Bone marrow (tissue), 2 donors: ENCODE data around the gene MXRA7.
A peak's percentile ranks its signal among the peaks of the same experiment; 100 is the strongest.

ENCODE experiments used
- DNase-seq, 2 donors: peaks; one replicate each; lab custom pipeline; 2025; lab: John Stamatoyannopoulos, UW

The MXRA7 gene

GRCh38 chr17:76677406-76677805 is 33.4 kb downstream of the MXRA7 start:
- DNase-seq = no peak

DNA sequence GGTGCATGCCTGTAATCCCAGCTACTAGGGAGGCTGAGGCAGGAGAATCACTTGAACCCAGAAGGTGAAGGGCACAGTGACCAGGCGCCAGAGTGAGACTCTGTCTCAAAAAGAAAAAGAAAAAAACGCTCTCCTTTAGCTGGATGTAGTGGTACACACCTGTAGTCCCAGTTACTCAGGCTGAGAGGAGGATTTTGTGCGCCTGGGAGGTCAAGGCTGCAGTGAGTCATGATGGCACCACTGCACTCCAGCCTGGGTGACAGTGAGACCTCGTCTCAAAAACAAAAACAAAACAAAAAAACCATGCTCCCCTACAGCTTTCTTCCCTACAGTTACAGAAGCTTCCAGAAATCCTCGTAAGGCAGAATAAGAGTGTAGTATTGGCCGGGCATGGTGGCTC is 34.1 kb downstream of the MXRA7 start:
- no peak for DNase-seq

GRCh38 chr17:76675648-76676047 is 35.1 kb downstream of the MXRA7 start:
- DNase-seq = no peak

DNA sequence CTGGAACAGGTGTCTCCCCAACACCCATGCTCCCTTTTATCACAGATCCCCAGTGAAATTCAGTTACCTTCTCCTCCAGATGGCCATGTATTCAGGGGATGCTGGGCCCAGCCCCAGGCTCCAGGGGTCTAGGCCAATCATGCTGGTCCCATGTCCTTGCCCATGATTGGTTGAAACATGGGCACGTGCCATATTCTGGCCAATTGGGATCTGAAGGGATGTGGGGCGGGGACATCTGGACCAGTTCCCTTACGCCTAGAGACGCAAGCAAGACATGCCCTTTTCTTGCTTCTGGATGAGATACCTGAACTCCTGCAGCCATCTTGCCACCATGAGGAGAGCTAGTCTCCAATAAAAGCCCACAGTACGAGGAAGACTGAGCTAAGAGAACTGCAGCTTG is 36.2 kb downstream of the MXRA7 start:
- DNase-seq = no peak

DNA sequence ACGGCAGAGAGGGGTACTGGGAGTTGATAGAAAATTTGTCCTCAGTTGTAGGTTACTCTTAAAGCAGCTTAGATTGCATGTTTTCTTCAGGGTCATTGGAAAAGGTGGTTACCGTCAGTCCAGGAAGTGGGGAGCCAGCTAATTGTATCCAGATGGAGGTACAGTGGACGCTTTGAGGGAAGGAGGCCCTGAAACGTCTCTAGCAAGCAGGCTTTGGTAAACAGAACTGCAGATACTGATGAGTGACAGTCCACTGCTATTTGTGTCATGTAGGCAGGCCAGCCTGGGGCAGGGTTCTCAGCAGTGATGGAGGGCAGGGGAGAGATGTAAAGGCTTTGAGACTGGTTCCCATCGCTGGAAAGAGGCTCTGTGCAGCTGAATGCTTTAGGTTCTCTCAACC is 37.0 kb downstream of the MXRA7 start:
- DNase-seq = no peak

DNA sequence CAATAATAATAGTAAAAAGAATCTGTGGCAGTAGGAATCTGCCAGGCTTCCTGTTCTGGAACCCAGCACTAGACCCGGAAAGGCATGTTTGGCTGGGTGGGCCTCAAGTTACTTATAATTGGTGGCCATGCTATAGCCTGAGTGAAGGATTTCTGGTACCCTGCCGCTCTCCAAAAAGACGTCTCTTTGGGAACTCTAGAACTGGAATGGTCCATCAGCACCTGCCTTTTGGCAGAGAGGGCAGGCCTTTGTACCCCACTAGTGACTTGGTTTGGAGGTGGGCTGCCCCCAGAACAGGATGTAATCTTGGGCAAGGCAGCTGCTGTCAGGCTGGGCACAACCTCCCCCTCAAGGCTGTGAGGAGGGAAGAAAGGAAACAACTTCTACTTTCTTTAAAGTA is 37.9 kb downstream of the MXRA7 start:
- no peak for DNase-seq

GRCh38 chr17:76672270-76672851 is 38.4 kb downstream of the MXRA7 start:
- no peak for DNase-seq

- DNase-seq = no peak
Observed at GRCh38 chr17:76671912-76672262, 38.9 kb downstream of the MXRA7 start.

DNA sequence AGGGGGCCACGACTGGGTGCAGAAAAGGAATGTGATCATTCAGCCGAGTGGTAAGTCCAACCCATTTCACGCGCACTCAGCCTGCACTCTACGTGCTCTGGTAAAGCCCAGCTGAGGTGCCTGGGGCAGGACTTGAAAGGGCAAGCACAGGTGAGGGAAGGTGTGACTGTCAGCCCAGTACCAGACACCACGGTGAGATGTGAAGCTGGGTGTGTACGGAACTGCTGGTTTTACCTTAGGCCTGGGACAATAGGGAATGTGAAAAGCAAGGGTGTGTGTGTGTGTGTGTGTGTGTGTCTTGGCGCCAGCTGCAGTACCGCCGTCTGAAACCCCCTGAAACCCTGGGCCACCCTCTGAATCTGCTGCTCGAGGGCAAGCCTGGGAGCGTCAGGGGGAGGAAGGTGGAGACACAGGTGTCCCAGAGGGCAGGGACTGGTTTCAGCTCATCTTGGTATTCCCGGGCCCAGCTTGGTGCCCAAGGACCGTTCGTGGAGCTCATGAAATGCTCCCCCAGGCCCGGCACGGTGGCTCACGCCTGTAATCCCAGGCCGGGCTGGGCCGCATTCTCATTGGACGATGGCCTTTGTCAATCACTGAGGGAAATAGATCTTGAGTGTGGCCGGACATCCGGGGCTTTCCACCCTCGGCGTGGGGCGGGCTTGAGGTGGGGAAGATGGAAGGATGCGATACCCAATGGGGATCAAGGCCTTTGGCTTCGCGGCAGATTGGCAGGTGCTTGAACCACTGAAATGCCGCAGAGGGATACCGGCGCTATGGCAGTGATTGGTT is 39.4 kb downstream of the MXRA7 start:
- peak; percentile 89 to 99 for DNase-seq

DNA sequence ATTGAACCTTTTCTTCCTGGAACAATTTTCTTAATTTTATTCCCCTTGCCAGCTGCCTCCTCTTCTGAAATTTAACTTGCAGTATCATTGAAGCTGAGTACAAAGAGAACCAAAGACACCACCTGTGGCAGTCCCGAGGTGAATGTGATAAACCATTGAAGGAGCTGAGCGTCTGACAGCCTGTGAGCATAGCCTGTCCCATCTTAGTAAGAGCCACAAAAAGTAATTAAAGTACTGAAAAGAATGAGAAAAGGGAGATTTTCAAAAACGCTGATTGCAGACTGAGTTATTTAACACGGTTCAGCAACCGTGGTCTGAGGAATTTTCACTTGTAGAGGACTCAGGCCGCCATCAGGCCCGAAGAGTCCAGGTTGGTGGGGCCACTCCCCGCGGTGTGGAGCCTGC is 40.0 kb downstream of the MXRA7 start:
- no peak for DNase-seq

- no peak for DNase-seq
Observed at GRCh38 chr17:76670020-76670717, 40.6 kb downstream of the MXRA7 start.

DNA sequence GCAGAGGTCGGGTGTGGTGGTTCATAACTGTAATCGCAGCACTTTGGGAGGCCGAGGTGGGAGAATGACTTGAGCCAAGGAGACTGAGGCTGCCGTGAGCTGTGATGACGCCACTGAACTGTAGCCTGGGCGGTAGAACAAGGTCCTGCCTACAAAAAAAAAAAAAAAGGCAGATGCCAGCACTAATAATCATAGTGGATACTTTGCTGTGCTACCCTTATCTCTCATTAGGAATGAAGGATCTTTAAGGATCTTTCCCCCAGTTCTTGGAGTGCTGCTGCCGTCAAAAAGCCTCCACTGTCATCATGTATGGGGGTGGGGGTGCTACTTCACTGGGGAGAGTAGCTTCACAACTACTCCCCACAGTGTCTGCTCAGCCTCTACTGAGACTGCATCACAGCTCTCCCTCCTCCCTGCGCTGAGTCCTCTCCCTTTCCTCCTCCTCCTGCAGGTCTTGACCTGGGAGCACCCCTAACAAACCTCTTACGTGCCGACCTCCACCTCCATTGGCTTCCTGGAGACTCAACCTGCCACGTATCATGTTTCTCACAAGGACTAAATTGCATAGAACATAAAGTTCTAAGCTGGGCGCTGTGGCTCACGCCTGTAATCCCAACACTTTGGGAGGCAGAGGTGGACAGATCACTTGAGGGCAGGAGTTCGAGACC is 42.8 kb downstream of the MXRA7 start:
- DNase-seq = no peak

DNA sequence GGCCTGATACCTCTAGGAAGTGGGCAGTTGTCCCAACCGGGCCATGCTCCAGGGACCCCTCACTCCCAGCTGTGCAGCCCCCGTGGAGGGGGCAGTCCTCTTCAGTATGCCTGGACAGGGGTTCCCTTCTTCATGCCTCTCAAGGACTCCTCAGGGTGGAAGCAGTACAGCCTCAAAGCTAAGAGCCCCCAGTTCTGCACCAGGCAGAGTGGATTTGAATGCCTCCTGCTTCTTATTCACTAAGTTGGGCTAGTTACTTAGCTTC is 43.3 kb downstream of the MXRA7 start:
- DNase-seq = no peak

- DNase-seq = no peak
Observed at GRCh38 chr17:76660656-76661042, 50.1 kb downstream of the MXRA7 start.

GRCh38 chr17:76659928-76660655 is 50.7 kb downstream of the MXRA7 start:
- peak in 1 of 2 donors; percentile 56 for DNase-seq

DNA sequence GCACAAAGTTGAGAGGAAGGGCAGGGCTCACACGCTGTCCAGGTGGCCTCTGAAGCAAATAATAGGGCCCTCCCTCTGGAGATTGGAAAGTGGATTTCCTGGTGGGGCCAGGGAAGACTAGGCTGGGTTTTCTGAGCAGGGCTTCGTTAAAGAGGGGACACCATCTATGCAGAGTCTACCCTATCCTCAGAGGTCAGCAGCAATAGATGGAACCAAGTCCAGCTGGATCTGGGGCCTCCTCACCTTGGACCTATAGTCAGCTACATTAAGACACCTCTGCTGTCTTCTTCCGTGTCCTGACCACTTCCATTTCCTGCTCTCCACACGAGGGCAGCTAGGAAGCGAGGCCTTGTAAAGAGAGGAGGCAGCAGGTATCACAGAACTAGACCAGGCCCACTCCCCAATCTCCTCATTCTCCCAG is 52.5 kb downstream of the MXRA7 start:
- no peak for DNase-seq

- no peak for DNase-seq
Observed at GRCh38 chr17:76657505-76658241, 53.1 kb downstream of the MXRA7 start.

DNA sequence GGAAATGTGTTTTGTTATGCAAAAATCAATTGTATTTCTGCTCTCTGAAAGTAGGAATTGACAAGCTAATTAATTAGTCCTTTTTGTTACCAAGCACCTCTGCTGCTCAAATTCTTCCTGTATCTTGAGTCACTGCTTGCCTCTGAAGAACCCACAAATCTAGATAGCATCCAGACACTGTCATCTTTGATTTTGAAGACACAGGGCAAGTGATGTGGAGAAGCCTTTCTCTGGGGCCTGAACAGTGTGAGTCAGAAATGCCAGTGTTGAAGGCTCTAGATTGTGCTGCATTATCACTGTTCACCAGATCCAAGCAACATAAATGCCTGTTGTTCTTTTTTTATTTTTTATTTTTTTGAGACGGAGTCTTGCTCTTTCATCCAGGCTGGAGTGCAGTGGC is 56.4 kb downstream of the MXRA7 start:
- no peak for DNase-seq

DNA sequence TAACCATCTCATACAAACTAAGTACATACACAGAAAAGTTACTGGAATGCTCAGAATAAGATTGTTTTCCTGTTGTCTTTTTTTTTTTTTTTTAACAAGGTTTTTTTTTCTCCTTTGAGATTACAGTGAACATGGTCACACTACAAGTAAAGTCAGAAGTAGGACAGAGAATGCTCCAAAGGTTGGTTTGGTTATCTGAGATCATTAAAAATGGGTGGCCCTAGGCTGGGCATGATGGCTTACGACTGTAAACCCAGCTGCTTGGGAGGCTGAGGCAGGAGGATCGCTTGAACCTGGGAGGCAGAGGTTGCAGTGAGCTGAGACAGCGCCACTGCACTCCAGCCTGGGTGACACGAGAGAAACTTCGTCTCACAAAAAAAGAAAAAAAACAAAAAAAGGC is 60.3 kb downstream of the MXRA7 start:
- no peak for DNase-seq

- DNase-seq = no peak
Observed at GRCh38 chr17:76646712-76647111, 64.1 kb downstream of the MXRA7 start.

DNA sequence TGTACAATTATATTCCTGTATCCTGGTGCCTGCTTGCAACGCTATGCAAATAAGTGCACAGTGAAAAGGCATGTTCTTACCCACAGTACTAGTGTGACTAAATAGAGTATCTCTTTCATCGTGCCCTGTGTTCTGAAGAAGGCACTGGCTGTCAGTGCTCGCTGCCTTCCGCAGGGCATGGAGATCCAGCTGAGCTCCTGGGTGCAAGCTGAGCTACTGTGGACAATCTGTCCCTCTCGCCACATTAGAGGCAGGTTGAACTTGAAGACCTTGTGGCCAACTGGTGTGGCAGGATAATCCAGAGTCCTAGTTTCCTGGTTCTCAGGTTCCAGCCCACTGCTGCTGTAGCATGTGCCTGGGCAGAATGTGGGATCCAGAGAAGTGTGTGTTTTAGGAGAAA is 65.3 kb downstream of the MXRA7 start:
- DNase-seq = no peak

- DNase-seq = no peak
Observed at GRCh38 chr17:76644995-76645394, 65.8 kb downstream of the MXRA7 start.
